ENCODE data around the gene TNIK.

The TNIK gene

GRCh38 chr3:171446801-171447578 is 13.2 kb downstream of the TNIK start:
- H3K27me3 Mint-ChIP-seq (ENCODE audit: low read depth): no peaks in the 10 kb centered on the region
- H3K4me1 Mint-ChIP-seq (ENCODE audit: low read depth): peaks cover 40% of the 10 kb centered on the region
- H3K4me3 Mint-ChIP-seq: no peak overlapping the region
- no peak for DNase-seq (ENCODE audit: low spot score)
- no peak overlapping the region for H3K27ac Mint-ChIP-seq
- H3K9me3 Mint-ChIP-seq: no peaks in the 10 kb centered on the region
- H3K36me3 Mint-ChIP-seq (ENCODE audit: low read depth): peaks cover 26% of the 10 kb centered on the region

- no peak overlapping the region for H3K4me3 Mint-ChIP-seq
- H3K4me1 Mint-ChIP-seq (ENCODE audit: low read depth): peaks cover 36% of the 10 kb centered on the region
- no peak overlapping the region for H3K27ac Mint-ChIP-seq
- peaks cover 25% of the 10 kb centered on the region for H3K36me3 Mint-ChIP-seq (ENCODE audit: low read depth)
- H3K27me3 Mint-ChIP-seq (ENCODE audit: low read depth): no peaks in the 10 kb centered on the region
- no peak for DNase-seq (ENCODE audit: low spot score)
- no peaks in the 10 kb centered on the region for H3K9me3 Mint-ChIP-seq
Observed at GRCh38 chr3:171446301-171446700, 13.9 kb downstream of the TNIK start.

- peaks cover 35% of the 10 kb centered on the region for H3K4me1 Mint-ChIP-seq (ENCODE audit: low read depth)
- DNase-seq (ENCODE audit: low spot score): no peak
- no peak overlapping the region for H3K27ac Mint-ChIP-seq
- H3K4me3 Mint-ChIP-seq: no peak overlapping the region
- H3K27me3 Mint-ChIP-seq (ENCODE audit: low read depth): no peaks in the 10 kb centered on the region
- no peaks in the 10 kb centered on the region for H3K9me3 Mint-ChIP-seq
- H3K36me3 Mint-ChIP-seq (ENCODE audit: low read depth): peaks cover 28% of the 10 kb centered on the region
Observed at GRCh38 chr3:171445620-171446204, 14.5 kb downstream of the TNIK start.

- no peaks in the 10 kb centered on the region for H3K27me3 Mint-ChIP-seq (ENCODE audit: low read depth)
- H3K9me3 Mint-ChIP-seq: no peaks in the 10 kb centered on the region
- peaks cover 45% of the 10 kb centered on the region for H3K4me1 Mint-ChIP-seq (ENCODE audit: low read depth)
- DNase-seq (ENCODE audit: low spot score): no peak
- H3K36me3 Mint-ChIP-seq (ENCODE audit: low read depth): peaks cover 21% of the 10 kb centered on the region
- no peak overlapping the region for H3K4me3 Mint-ChIP-seq
- H3K27ac Mint-ChIP-seq: no peak overlapping the region
Observed at GRCh38 chr3:171444001-171444690, 16.1 kb downstream of the TNIK start.

- no peak overlapping the region for H3K27ac Mint-ChIP-seq
- no peaks in the 10 kb centered on the region for H3K27me3 Mint-ChIP-seq (ENCODE audit: low read depth)
- H3K36me3 Mint-ChIP-seq (ENCODE audit: low read depth): peaks cover 24% of the 10 kb centered on the region
- H3K9me3 Mint-ChIP-seq: no peaks in the 10 kb centered on the region
- no peak for DNase-seq (ENCODE audit: low spot score)
- no peak overlapping the region for H3K4me3 Mint-ChIP-seq
- peaks cover 50% of the 10 kb centered on the region for H3K4me1 Mint-ChIP-seq (ENCODE audit: low read depth)
Observed at GRCh38 chr3:171443211-171443957, 16.8 kb downstream of the TNIK start.

- H3K36me3 Mint-ChIP-seq (ENCODE audit: low read depth): peaks cover 23% of the 10 kb centered on the region
- H3K4me3 Mint-ChIP-seq: no peak overlapping the region
- no peaks in the 10 kb centered on the region for H3K9me3 Mint-ChIP-seq
- DNase-seq (ENCODE audit: low spot score): no peak
- H3K27me3 Mint-ChIP-seq (ENCODE audit: low read depth): no peaks in the 10 kb centered on the region
- no peak overlapping the region for H3K27ac Mint-ChIP-seq
- peaks cover 56% of the 10 kb centered on the region for H3K4me1 Mint-ChIP-seq (ENCODE audit: low read depth)
Observed at GRCh38 chr3:171442184-171442583, 18.0 kb downstream of the TNIK start.

- no peak overlapping the region for H3K4me3 Mint-ChIP-seq
- peaks cover 58% of the 10 kb centered on the region for H3K4me1 Mint-ChIP-seq (ENCODE audit: low read depth)
- DNase-seq (ENCODE audit: low spot score): no peak
- H3K27me3 Mint-ChIP-seq (ENCODE audit: low read depth): no peaks in the 10 kb centered on the region
- peaks cover 23% of the 10 kb centered on the region for H3K36me3 Mint-ChIP-seq (ENCODE audit: low read depth)
- H3K27ac Mint-ChIP-seq: no peak overlapping the region
- H3K9me3 Mint-ChIP-seq: no peaks in the 10 kb centered on the region
Observed at GRCh38 chr3:171441381-171441780, 18.8 kb downstream of the TNIK start.

GRCh38 chr3:171439996-171440395 is 20.2 kb downstream of the TNIK start:
- no peak overlapping the region for H3K27ac Mint-ChIP-seq
- no peaks in the 10 kb centered on the region for H3K9me3 Mint-ChIP-seq
- H3K27me3 Mint-ChIP-seq (ENCODE audit: low read depth): no peaks in the 10 kb centered on the region
- peaks cover 59% of the 10 kb centered on the region for H3K4me1 Mint-ChIP-seq (ENCODE audit: low read depth)
- DNase-seq (ENCODE audit: low spot score): no peak
- H3K4me3 Mint-ChIP-seq: no peak overlapping the region
- peaks cover 29% of the 10 kb centered on the region for H3K36me3 Mint-ChIP-seq (ENCODE audit: low read depth)

GRCh38 chr3:171437115-171437756 is 23.0 kb downstream of the TNIK start:
- peak overlapping the region; percentile 39 for H3K27ac Mint-ChIP-seq
- H3K27me3 Mint-ChIP-seq (ENCODE audit: low read depth): no peaks in the 10 kb centered on the region
- no peak for DNase-seq (ENCODE audit: low spot score)
- H3K9me3 Mint-ChIP-seq: no peaks in the 10 kb centered on the region
- H3K4me3 Mint-ChIP-seq: no peak overlapping the region
- peaks cover 49% of the 10 kb centered on the region for H3K4me1 Mint-ChIP-seq (ENCODE audit: low read depth)
- H3K36me3 Mint-ChIP-seq (ENCODE audit: low read depth): peaks cover 16% of the 10 kb centered on the region

- Mint-ChIP-seq H3K4me1 (ENCODE audit: low read depth) (peaks cover 50% of the 10 kb centered on the region), H3K4me3 (no peak overlapping the region), H3K27ac (no peak overlapping the region), H3K9me3 (no peaks in the 10 kb centered on the region), H3K27me3 (ENCODE audit: low read depth) (no peaks in the 10 kb centered on the region), H3K36me3 (ENCODE audit: low read depth) (peaks cover 15% of the 10 kb centered on the region)
- DNase-seq (ENCODE audit: low spot score): no peak
Observed at GRCh38 chr3:171436380-171436779, 23.8 kb downstream of the TNIK start.

GRCh38 chr3:171435757-171436156 is 24.4 kb downstream of the TNIK start:
- no peaks in the 10 kb centered on the region for H3K9me3 Mint-ChIP-seq
- H3K27me3 Mint-ChIP-seq (ENCODE audit: low read depth): no peaks in the 10 kb centered on the region
- no peak overlapping the region for H3K27ac Mint-ChIP-seq

GRCh38 chr3:171435143-171435542 is 25.1 kb downstream of the TNIK start:
- Mint-ChIP-seq H3K27me3 (ENCODE audit: low read depth) (no peaks in the 10 kb centered on the region), H3K4me3 (no peak overlapping the region), H3K9me3 (no peaks in the 10 kb centered on the region), H3K36me3 (ENCODE audit: low read depth) (peaks cover 12% of the 10 kb centered on the region), H3K27ac (no peak overlapping the region), H3K4me1 (ENCODE audit: low read depth) (peaks cover 44% of the 10 kb centered on the region)
- DNase-seq (ENCODE audit: low spot score): no peak

More at GRCh38 chr3:171435757-171436156, 24.4 kb downstream of the TNIK start:
- Mint-ChIP-seq H3K36me3 (ENCODE audit: low read depth) (peaks cover 12% of the 10 kb centered on the region), H3K4me1 (ENCODE audit: low read depth) (peaks cover 49% of the 10 kb centered on the region), H3K4me3 (no peak overlapping the region)
- no peak for DNase-seq (ENCODE audit: low spot score)

- no peaks in the 10 kb centered on the region for H3K27me3 Mint-ChIP-seq (ENCODE audit: low read depth)
- H3K9me3 Mint-ChIP-seq: no peaks in the 10 kb centered on the region
- DNase-seq (ENCODE audit: low spot score): no peak
- no peak overlapping the region for H3K27ac Mint-ChIP-seq
- H3K36me3 Mint-ChIP-seq (ENCODE audit: low read depth): peaks cover 8% of the 10 kb centered on the region
- no peak overlapping the region for H3K4me3 Mint-ChIP-seq
- peaks cover 25% of the 10 kb centered on the region for H3K4me1 Mint-ChIP-seq (ENCODE audit: low read depth)
Observed at GRCh38 chr3:171432548-171432947, 27.7 kb downstream of the TNIK start.
